HG03064 (cell line): Measurements from ENCODE around the gene AP1S2.
A peak's percentile ranks its signal among the peaks of the same experiment; 100 is the strongest.
"Not testable (repeated sequence)": the region's sequence is repeated elsewhere in the genome, so short reads cannot be mapped to it uniquely, and the experiment has no call there.

Source experiments
- ATAC-seq: cut with Tn5 transposase; IDR thresholded peaks from one replicate; pipeline ENCODE4 v1.9.1; 2021; ENCODE audit warnings: low read depth; ENCODE audit not compliant: unreplicated experiment

Gene AP1S2

DNA sequence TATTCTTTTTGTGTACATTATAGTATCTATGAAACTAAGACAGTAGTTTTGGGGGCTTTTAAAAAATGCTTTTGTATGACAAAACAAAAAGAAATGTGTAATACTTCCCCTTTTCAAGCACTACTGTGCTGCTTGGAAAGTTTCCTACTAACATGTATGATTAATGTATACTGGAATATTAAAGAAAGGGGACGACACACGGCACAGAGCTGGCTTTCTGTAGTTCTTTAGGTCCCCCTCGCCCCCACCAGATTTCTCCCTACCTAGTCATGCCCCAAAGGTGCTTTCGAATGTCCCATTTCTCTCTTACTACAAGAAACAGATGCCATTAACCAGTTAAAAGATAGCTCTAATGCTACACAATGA is 1.6 kb upstream of the AP1S2 start:
- no peak for ATAC-seq

- no peak for ATAC-seq
Observed at GRCh38 chrX:15855568-15856221, 1.1 kb upstream of the AP1S2 start.

GRCh38 chrX:15854080-15854655 is 445 bp downstream of the AP1S2 start:
- ATAC-seq, result peak; percentile 37

- ATAC-seq, result no peak
Observed at GRCh38 chrX:15853586-15854079, 980 bp downstream of the AP1S2 start.

DNA sequence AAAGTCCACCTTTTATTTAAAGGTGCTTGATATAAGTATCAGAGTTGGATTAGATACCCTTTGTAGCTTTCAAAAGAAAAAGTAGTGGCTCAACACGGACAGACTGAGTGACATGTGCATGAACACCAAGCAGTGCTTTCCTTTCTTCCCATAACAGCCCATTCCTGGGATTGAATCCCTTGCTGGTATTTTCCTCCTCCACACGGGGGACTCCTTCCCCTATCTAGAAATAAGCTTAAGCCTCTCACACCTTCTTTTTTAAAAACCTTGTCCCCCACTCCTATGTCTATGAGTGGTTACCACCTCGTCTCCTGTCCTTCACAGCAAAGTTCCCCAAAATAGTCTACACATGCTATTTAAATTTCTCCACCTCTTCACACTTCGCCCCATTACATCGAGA is 5.1 kb downstream of the AP1S2 start:
- ATAC-seq, result no peak

DNA sequence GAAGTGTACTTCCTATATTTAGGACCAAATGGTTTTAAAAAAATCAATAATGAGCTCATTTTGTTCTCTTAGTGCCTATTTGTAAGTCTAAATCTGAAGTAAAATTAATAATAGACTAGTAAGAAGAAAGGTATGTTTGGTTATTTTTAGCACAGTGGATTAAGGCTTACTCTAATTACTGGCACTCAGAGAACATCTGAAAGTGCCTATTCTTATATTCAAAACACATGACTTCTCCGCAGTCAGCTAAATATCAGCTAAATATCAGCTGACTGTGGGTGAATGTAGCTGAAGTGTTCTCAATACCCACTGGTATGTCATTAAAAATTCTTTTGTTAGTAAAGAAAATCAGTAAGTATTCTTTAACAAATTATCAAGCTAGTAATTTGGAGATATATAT is 6.0 kb downstream of the AP1S2 start:
- no peak for ATAC-seq

- ATAC-seq, result no peak
Observed at GRCh38 chrX:15843960-15844359, 10.7 kb downstream of the AP1S2 start.

- ATAC-seq, result no peak
Observed at GRCh38 chrX:15841853-15842516, 12.6 kb downstream of the AP1S2 start.

DNA sequence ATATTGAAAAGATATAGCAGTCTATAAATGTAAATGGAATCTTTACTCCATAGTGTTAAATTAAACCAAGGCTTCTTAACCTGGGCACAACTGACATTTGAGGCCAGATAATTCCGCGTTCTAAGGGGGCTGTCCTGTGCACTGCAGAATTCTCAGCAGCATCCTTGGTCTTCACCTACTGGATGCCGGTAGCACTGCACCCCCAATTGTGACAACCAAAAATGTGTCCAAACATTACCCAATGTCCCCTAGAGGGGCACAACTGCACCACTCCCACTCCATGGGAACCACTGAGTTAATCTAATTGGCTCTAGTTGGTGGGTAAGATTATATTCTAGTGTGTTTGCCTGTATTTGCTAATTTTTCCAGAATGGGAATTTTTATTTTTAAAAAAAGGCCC is 16.6 kb downstream of the AP1S2 start:
- no peak for ATAC-seq

GRCh38 chrX:15834827-15835595 is 19.6 kb downstream of the AP1S2 start:
- no peak for ATAC-seq

GRCh38 chrX:15834053-15834452 is 20.6 kb downstream of the AP1S2 start:
- ATAC-seq, result no peak

GRCh38 chrX:15831347-15831746 is 23.3 kb downstream of the AP1S2 start:
- ATAC-seq, result not testable (repeated sequence)

DNA sequence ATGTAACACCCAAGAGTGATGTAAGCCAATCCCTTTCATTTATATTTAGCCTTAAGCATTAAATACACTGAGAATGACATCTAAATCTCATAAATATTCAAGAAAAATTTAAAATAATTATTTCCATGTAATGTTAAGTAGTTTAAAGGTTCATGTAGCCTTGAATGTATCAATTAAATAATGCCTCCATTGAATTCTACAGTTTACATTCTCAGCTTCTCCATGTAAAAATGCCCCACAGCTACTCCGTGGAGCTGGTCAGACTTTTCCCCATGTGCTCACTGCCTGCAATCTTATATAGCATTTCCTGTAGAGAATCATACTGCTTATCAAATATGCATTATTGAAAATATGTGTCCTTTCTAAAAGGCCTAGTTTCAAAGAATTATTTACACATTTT is 25.4 kb downstream of the AP1S2 start:
- ATAC-seq, result no peak

DNA sequence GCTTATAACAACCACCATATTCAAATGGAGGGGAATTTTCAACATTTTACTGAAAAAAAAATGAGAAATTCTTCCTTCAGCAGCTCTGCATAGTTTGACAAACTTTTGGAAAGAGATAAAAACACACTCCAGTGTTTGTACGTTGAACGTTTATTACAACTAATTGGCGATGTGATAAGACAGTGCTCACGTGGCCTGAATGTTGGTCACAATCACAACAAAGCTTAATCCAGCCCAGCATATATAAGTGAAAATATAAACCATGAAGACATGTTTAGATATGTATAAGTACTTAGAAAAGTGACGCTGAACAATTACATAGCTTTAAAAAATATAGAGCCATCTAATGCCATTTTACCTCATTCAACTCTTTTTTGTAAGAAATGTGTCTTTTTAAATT is 28.7 kb downstream of the AP1S2 start:
- no peak for ATAC-seq

DNA sequence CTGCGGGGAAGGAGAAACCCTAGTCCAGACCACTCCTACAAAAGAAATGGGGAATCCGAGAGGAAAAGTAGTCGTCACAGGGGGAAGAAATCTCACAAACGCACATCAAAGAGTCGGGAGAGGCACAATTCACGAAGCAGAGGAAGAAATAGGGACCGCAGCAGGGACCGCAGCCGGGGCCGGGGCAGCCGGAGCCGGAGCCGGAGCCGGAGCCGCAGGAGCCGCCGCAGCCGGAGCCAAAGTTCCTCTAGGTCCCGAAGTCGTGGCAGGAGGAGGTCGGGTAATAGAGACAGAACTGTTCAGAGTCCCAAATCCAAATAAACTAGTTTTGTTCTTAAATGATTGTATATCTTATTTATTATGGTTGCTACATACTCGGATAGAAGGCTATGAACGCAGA is 31.7 kb downstream of the AP1S2 start:
- ATAC-seq, result no peak

- no peak for ATAC-seq
Observed at GRCh38 chrX:15820106-15821073, 34.2 kb downstream of the AP1S2 start.

DNA sequence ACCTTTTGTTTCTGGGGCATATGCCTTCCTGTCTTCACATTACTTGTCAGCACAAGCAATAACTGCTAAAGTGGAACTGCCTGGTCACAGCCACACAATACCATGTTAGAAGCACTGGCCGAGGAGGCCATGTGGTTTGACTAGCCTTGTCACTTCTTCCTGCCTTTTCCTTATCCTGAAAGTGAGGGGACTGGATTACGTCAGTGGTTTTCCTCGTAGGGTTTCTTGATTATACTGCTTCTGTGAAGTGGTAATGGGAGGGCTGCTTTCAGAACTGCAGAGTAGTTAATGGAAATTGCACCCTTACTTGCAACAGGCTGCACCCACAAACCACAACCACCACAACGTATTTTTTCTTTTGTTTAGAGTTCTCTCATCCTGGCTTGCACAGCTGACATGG is 37.7 kb downstream of the AP1S2 start:
- no peak for ATAC-seq

DNA sequence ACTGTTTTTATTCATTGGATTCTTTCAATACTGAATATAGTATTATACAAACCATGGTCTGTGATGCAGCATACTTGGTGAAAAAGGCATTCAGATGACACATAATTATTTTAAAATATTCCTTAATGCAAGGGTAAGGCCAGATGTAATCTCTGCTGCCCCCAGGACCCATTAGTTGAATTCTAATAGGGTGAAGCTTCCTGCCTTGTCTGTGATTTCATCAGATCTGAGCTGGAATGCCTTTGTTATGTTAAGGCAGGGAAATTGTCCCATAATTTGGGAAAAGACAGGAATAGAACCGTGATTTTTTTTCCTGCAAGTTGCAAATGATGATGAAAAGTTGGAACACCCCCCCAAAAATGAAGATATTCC is 38.2 kb downstream of the AP1S2 start:
- no peak for ATAC-seq

- ATAC-seq, result no peak
Observed at GRCh38 chrX:15815779-15816437, 38.7 kb downstream of the AP1S2 start.
